Right ventricle myocardium inferior (tissue), 1 donor: ENCODE results near the gene SNCAIP. TPM values are rescaled to one million over a fixed set of nuclear protein-coding genes. Genes with fewer than 3 reads are reported as not detected.
"Not testable (repeated sequence)": the region's sequence is repeated elsewhere in the genome, so short reads cannot be mapped to it uniquely, and the experiment has no call there.

Source experiments
- ATAC-seq: fragments of 200-7000 bp; cut with Tn5 transposase; one replicate; pipeline ENCODE4 v1.9.1; 2020; ENCODE audit warnings: mild to moderate bottlenecking, moderate library complexity
- DNase-seq: peaks from one replicate; pipeline ENCODE4 v3.0.0; 2021; ENCODE audit errors: missing footprints
- intact Hi-C: fragments of 100-400 bp; cut with DNase I; formaldehyde crosslinking; loops from one replicate; pipeline ENCODE4 v1.11.0; 2022
- total RNA-seq: library from RNA; stranded (reverse); fragmentation: NEBNext Ultra II Directional; extraction: Animal tissue kit (Norgen Biotek cat#: 25700); gene quantifications from one replicate; pipeline ENCODE4 v1.2.1, GENCODE V29; 2021
- donor health status: DM: no; HTN: yes; CAD: no; lungs with severe emphysema.

SNCAIP gene
- total RNA-seq, 1 donor from 2014 or later: 1.7 TPM

- intact Hi-C loops: no loop called here
- ATAC-seq: no peak
Measured at GRCh38 chr5:122351416-122352157, 39.5 kb downstream of the SNCAIP start.

GRCh38 chr5:122352331-122352730, 40.3 kb downstream of the SNCAIP start:
- no peak for ATAC-seq

More at GRCh38 chr5:122351416-122352157, 39.5 kb downstream of the SNCAIP start:
- no peak for DNase-seq

GRCh38 chr5:122353361-122353760, 41.3 kb downstream of the SNCAIP start:
- intact Hi-C loops, ATAC-seq: not testable (repeated sequence)

More at GRCh38 chr5:122352331-122352730, 40.3 kb downstream of the SNCAIP start:
- DNase-seq: no peak
- intact Hi-C loops: no loop called here

DNA sequence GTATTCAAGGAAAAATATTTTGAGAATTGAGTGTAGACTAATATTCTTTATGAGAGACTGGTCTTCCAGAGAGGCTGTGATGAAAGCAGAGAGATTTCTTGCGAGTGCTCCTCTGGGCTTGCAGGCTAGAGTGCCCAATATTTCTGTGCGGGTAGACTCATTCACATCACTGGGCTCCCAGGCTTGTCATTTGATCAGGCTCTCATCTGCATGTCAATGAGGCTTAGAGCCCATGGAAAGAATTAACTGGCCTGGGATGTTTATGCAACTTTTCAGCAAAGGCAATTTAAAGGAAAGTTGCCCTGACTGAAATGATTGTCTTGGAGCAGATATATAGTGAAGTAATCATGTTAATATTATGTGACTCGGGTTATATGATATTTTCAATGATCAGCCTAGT, 42.3 kb downstream of the SNCAIP start:
- no peak for ATAC-seq
- no peak for DNase-seq
- intact Hi-C loops: no loop called here

More at GRCh38 chr5:122353361-122353760, 41.3 kb downstream of the SNCAIP start:
- DNase-seq: not testable (repeated sequence)

DNA sequence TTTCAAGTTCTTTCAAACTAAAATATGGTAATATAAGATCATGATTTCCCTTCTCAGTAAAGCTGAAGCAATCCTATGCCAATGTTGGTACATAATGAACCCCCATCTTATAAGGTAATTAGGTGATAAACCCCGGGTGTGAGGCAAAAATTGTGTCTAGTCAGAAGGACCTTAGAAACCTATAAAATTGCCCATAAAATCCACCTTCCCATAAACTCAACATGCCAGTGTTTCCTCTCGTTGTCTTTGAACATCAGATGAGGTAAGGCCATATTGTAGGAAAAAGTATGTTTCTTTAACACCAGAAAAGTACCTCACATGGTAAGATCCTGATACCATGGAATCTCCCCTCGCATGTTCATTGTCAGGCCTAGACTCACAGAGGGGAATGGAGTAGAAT, 43.3 kb downstream of the SNCAIP start:
- ATAC-seq (no peak), DNase-seq (no peak)
- intact Hi-C loops: no loop called here

- ATAC-seq (no peak), DNase-seq (no peak)
- intact Hi-C loops: no loop called here
Measured at GRCh38 chr5:122356855-122357254, 44.8 kb downstream of the SNCAIP start.

- intact Hi-C loops: no loop called here
- DNase-seq: no peak
- ATAC-seq: no peak
Measured at GRCh38 chr5:122358372-122358979, 46.4 kb downstream of the SNCAIP start.

- no peak for DNase-seq
- ATAC-seq: no peak
- intact Hi-C loops: no loop called here
Measured at GRCh38 chr5:122362361-122362760, 50.3 kb downstream of the SNCAIP start.

DNA sequence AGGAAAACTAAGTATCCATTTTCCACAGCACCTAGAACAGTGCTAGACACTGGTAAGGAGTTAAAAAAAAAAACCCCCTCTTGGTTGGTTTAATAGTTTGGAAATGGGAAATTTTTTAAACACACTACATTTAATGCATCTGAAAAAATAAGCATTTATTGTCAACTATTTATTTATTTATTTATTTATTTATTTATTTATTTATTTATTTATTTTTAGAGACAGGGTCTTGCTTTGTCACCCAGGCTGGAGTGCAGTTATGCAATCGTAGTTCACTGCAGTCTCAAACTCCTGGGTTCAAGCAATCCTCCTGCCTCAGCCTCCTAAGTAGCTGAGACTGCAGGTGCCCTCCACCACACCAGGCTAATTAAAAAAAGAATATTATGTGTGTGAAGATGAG, 51.6 kb downstream of the SNCAIP start:
- intact Hi-C loops: no loop called here
- no peak for ATAC-seq
- DNase-seq: no peak

DNA sequence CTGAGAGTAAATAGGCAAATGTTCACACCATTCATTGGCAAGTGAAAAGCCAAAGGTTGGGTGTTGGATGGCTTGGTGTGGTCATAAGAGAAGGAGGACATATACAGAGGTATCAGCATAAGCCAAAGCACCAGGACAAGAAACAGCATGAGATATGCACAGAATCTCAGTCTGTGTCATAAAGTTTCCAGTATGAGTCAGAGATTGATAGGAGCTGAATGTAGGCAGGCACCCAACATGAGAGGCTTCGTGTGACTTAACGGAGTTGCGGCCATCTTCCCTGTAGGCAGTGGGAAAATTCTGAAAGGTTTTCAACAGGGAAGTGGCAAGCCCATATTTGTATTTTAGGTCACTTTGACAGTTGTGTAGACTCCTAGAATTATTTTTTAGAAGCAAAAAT, 54.5 kb downstream of the SNCAIP start:
- intact Hi-C loops: no loop called here
- ATAC-seq (no peak), DNase-seq (no peak)

DNA sequence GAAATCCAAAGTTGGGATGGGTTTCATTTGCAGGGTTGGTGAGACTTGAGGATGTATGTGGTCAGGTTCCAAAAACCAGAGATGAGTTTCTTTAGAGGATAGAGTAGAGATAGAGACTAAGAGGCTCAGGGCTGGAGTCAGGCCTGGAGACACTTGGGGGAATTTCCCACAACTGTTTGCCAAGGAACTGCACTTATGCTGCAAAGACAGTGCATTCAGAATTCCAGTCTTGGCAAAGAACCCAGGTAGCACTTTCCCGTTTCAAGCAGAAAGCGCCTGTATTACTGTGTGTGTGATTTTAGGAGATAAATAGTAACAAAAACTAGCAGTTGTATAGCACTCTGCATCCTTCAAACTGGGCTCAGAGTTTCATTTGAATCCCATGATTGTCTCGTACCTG, 55.4 kb downstream of the SNCAIP start:
- DNase-seq (no peak), ATAC-seq (no peak)
- intact Hi-C loops: no loop called here

DNA sequence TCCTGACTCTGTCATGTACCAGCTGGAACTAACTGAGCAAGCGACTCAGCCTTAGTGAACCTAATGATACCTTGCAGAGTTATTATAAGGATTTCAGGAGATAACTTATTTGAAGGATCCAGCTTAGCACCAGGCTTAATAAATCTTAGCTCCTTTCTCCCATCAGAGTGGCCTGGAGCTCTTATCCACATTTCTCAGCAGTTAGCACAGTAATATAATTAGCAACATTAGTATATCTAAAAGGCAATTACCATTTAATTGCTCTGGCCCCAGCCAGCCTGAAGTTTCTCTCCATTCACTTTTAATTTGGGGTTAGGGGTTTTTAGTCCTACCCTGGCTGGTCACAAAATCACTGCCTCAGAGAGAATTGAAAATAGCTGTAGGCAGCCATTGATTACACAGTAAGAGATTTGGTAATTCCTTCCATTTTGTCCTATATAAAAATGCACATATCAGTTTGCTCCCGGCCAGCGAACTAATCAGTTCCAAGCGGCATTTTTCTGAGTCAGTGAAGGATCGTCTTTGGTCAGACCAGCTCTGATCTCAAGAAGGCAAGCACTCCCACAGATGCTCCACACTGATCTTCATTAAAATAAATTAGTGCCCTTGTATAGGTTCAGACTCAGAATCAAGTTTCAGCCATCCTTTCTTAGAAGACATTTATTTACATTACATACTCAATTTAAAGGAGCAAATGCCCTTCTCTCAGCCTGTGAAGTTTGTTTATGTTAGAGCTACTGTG, 56.6 kb downstream of the SNCAIP start:
- DNase-seq (no peak), ATAC-seq (no peak)
- intact Hi-C loops: no loop called here

DNA sequence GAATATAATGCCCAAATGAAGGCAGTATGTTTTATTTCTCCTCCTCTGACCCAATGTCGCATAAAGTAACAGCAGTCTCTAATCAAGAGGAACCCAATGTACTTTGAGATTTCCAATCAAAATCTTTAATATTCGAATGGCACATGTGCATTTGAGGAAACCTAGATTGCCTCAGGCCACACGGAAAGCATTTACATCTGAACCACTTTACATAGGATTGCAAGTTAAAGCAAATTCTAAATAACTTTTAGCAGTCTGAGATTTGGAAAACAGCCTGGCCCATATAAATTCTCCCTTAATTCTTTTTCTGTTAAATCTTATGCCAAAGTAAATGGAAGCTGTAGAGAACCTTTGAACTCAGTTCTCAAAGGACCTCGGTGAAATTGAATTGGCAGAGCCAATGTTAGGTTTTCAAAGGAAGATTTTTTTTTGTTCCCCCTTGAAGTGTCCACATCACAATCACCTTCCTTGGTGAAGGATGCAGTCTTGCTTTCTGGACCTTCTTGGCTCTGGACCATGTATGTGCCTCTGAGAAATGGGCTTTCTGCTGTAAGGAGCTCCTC, 57.3 kb downstream of the SNCAIP start:
- DNase-seq: no peak
- intact Hi-C loops: no loop called here
- no peak for ATAC-seq

DNA sequence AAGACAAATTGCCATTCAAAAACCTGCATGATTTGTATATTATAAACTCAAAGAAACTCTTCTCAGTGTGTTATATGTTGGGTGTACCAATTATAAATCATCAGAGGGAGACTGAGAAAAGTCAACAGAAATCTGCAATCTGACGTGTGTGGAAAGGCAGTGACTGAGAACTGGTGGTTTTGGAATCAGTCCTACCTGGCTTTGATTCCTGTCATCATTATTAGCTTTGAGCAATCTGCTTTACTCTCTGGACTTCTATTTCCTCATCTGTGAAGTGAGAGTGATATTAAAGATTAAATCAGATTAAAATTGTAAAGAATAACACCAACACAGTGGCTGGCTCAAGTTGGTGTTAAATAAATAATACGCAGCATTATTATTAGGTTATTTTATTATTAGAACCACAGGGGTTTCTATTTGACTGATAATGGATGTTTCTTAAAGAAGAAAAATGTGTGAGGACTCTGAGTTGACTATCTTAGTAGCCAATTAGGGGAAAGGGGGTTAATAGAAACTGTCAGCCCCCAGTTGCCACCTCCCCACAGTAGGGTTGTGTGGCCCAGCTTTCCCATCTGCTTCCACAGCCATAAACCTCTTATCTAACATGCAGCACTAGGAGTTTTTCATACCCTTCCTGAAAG, 59.6 kb downstream of the SNCAIP start:
- no peak for DNase-seq
- intact Hi-C loops: no loop called here
- no peak for ATAC-seq

GRCh38 chr5:122374110-122374509, 62.1 kb downstream of the SNCAIP start:
- intact Hi-C loops: no loop called here
- no peak for ATAC-seq
- DNase-seq: no peak

GRCh38 chr5:122375801-122376200, 63.8 kb downstream of the SNCAIP start:
- ATAC-seq (no peak), DNase-seq (no peak)
- intact Hi-C loops: no loop called here

DNA sequence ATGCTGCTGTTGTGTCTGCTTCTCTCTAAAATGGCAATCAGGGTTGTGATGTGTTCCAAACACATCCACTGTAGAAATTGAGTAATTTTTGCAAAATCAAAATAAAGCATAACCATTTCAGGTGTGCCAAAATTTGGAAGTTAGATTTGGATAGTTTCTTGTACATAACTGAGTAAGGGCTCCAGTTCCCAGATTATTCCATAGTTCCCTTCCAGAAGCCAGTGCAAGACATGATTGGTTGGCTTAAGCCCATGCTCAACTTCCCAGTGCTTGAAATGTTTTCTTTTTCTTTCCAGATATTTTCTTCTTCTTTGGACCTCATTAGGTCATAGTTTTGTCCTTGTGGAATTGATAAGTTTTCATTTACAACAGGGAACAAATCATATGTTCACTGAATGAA, 64.2 kb downstream of the SNCAIP start:
- peak; percentile 52 for ATAC-seq
- DNase-seq: no peak
- intact Hi-C loops: no loop called here

DNA sequence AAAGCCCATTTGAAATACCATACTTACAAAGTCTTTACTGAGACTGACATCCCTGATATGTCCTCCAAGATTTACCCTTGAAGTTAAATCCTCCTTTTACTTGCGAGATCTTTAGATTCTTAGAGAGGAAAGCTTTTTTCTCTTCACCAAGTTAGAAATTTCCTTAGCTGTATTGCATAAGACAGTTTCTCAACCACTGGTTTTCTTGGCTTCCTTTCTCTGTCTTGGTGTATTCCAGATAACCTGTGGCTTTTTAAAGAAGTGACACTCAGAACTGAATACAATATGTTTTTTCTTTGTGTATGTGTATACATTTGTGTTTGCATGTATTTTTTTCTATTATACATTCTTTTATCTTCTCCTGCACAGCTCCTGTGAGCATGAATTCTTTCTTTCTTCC, 65.0 kb downstream of the SNCAIP start:
- intact Hi-C loops: no loop called here
- DNase-seq (no peak), ATAC-seq (peak; percentile 68)

DNA sequence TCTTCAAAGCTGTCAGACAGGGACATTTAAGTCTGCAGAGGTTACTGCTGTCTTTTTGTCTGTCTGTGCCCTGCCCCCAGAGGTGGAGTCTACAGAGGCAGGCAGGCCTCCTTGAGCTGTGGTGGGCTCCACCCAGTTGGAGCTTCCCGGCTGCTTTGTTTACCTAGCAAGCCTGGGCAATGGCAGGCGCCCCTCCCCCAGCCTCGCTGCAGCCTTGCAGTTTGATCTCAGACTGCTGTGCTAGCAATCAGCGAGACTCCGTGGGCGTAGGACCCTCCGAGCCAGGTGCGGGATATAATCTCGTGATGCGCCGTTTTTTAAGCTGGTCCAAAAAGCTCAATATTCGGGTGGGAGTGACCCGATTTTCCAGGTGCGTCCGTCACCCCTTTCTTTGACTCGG, 70.9 kb downstream of the SNCAIP start:
- DNase-seq, intact Hi-C loops, ATAC-seq: not testable (repeated sequence)
